Neural progenitor cell (in vitro differentiated cells): ENCODE measurements around the gene TMEM30A. TPM values are rescaled to one million over a fixed set of nuclear protein-coding genes. Genes with fewer than 3 reads are reported as not detected.

Experiments used
- DNase-seq: peaks from one replicate; pipeline ENCODE4 v3.0.0-alpha.2; 2016; ENCODE audit warnings: low spot score
- H2AFZ ChIP-seq: fragments of 200-600 bp; sonication (generic); replicated peaks from 2 replicates; pipeline ENCODE4 v1.6.1; 2016; ENCODE audit warnings: antibody characterized with exemption
- H3F3A ChIP-seq: fragments of 200-600 bp; sonication (generic); 2 replicates; pipeline ENCODE4 v1.6.1; 2016; ENCODE audit warnings: antibody characterized with exemption, low read depth
- H3K27ac ChIP-seq: fragments of 200-600 bp; sonication (generic); 2 replicates; pipeline ENCODE4 v1.5.1; 2016; ENCODE audit warnings: mild to moderate bottlenecking
- H3K27me3 ChIP-seq: fragments of 200-600 bp; sonication (generic); 2 replicates; pipeline ENCODE4 v1.6.1; 2016; ENCODE audit warnings: mild to moderate bottlenecking, moderate library complexity
- H3K36me3 ChIP-seq: fragments of 200-600 bp; sonication (generic); 2 replicates; pipeline ENCODE4 v1.5.1; 2016
- H3K4me1 ChIP-seq: fragments of 200-600 bp; sonication (generic); 2 replicates; pipeline ENCODE4 v1.6.1; 2016; ENCODE audit warnings: mixed run types
- H3K4me2 ChIP-seq: fragments of 200-600 bp; sonication (generic); 2 replicates; pipeline ENCODE4 v1.6.1; 2016
- H3K4me3 ChIP-seq: fragments of 200-600 bp; sonication (generic); 2 replicates; pipeline ENCODE4 v1.5.1; 2016
- H3K79me2 ChIP-seq: fragments of 200-600 bp; sonication (generic); 2 replicates; pipeline ENCODE4 v1.6.1; 2016; ENCODE audit warnings: low read depth
- H3K9ac ChIP-seq: fragments of 200-600 bp; sonication (generic); 2 replicates; pipeline ENCODE4 v1.6.1; 2016
- H3K9me3 ChIP-seq: fragments of 200-600 bp; sonication (generic); 2 replicates; pipeline ENCODE4 v1.5.1; 2016; ENCODE audit warnings: low read depth
- H4K20me1 ChIP-seq: fragments of 200-600 bp; sonication (generic); 2 replicates; pipeline ENCODE4 v1.6.1; 2016; ENCODE audit warnings: low read depth
- H3K27ac Mint-ChIP-seq: 3 replicates; pipeline ENCODE4 v1.8.0; 2021; ENCODE audit warnings: mixed read lengths
- H3K27me3 Mint-ChIP-seq: 2 replicates; pipeline ENCODE4 v1.8.0; 2022; ENCODE audit warnings: low read depth, mild to moderate bottlenecking, inconsistent platforms, moderate library complexity, mixed read lengths; ENCODE audit not compliant: insufficient read depth
- H3K36me3 Mint-ChIP-seq: 3 replicates; pipeline ENCODE4 v1.8.0; 2021; ENCODE audit warnings: mixed read lengths
- H3K4me1 Mint-ChIP-seq: 3 replicates; pipeline ENCODE4 v1.8.0; 2021; ENCODE audit warnings: mixed read lengths
- H3K4me3 Mint-ChIP-seq: 3 replicates; pipeline ENCODE4 v1.8.0; 2021; ENCODE audit warnings: mild to moderate bottlenecking, moderate library complexity, mixed read lengths
- H3K9me3 Mint-ChIP-seq: 3 replicates; pipeline ENCODE4 v1.8.0; 2020; ENCODE audit warnings: mixed read lengths
- EZH2 ChIP-seq: fragments of 200-600 bp; sonication (generic); IDR thresholded peaks from 2 replicates; pipeline ENCODE4 v1.6.1; 2017; ENCODE audit warnings: antibody characterized with exemption, mild to moderate bottlenecking, moderate library complexity
- EZH2phosphoT487 ChIP-seq: fragments of 200-600 bp; sonication (generic); IDR thresholded peaks from 2 replicates; pipeline ENCODE4 v1.6.1; 2017; ENCODE audit warnings: antibody characterized with exemption
- total RNA-seq: library from RNA; depleted of rRNA; stranded (reverse); fragments of >200 nt; gene quantifications from 2 replicates; pipeline ENCODE4 v1.2.3, GENCODE V29; 2015; ENCODE audit warnings: low replicate concordance
- TF ChIP-seq, protein P1 (sequence below): fragments of 200-600 bp; sonication (generic); IDR thresholded peaks from 2 replicates; pipeline ENCODE4 v1.5.1; 2017; ENCODE audit warnings: antibody characterized with exemption, mild to moderate bottlenecking

TMEM30A gene
- total RNA-seq, 1 donor from 2014 or later: 86.0 TPM

DNA sequence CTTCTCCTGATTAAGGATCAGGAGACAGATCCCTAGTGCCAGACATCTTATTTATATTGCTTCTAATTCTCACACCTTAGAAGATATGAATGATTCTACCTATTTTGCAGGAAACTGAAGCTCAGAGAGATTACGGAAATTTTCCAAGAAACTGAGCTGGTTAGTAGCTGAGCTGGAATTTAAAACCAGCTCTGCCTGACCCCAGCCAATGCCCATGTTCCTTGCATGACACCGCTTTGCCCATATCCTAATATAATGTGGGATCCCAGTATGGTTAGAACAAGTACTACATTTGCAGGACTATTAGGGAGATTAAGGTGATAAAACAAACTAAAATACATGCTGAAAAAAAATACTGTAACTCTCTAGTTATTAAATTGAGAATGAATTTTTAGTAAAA, 1.9 kb downstream of the TMEM30A start:
- H3K4me2 ChIP-seq: peak overlapping the region; percentile 77
- peaks cover 76% of the 10 kb centered on the region for H3K79me2 ChIP-seq
- peak overlapping the region; percentile 10 for H3K9ac ChIP-seq
- H3K27ac ChIP-seq: no peak overlapping the region
- Mint-ChIP-seq H3K4me3 (no peak overlapping the region), H3K27me3 (no peaks in the 10 kb centered on the region), H3K36me3 (peaks cover 3% of the 10 kb centered on the region), H3K9me3 (no peaks in the 10 kb centered on the region), H3K4me1 (peaks cover 13% of the 10 kb centered on the region), H3K27ac (no peak overlapping the region)
- DNase-seq: no peak
- peak overlapping the region; percentile 75 for H3K4me3 ChIP-seq
- peaks cover 20% of the 10 kb centered on the region for H4K20me1 ChIP-seq
- H3F3A ChIP-seq: peaks cover 11% of the 10 kb centered on the region
- no peaks in the 10 kb centered on the region for H3K9me3 ChIP-seq
- H2AFZ ChIP-seq: no peak overlapping the region
- H3K36me3 ChIP-seq: no peaks in the 10 kb centered on the region
- H3K27me3 ChIP-seq: no peaks in the 10 kb centered on the region
- peaks cover 44% of the 10 kb centered on the region for H3K4me1 ChIP-seq
- TF ChIP-seq, protein P1, sequence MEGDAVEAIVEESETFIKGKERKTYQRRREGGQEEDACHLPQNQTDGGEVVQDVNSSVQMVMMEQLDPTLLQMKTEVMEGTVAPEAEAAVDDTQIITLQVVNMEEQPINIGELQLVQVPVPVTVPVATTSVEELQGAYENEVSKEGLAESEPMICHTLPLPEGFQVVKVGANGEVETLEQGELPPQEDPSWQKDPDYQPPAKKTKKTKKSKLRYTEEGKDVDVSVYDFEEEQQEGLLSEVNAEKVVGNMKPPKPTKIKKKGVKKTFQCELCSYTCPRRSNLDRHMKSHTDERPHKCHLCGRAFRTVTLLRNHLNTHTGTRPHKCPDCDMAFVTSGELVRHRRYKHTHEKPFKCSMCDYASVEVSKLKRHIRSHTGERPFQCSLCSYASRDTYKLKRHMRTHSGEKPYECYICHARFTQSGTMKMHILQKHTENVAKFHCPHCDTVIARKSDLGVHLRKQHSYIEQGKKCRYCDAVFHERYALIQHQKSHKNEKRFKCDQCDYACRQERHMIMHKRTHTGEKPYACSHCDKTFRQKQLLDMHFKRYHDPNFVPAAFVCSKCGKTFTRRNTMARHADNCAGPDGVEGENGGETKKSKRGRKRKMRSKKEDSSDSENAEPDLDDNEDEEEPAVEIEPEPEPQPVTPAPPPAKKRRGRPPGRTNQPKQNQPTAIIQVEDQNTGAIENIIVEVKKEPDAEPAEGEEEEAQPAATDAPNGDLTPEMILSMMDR: no peak
- no peak for TF ChIP-seq EZH2phosphoT487
- no peak for TF ChIP-seq EZH2

DNA sequence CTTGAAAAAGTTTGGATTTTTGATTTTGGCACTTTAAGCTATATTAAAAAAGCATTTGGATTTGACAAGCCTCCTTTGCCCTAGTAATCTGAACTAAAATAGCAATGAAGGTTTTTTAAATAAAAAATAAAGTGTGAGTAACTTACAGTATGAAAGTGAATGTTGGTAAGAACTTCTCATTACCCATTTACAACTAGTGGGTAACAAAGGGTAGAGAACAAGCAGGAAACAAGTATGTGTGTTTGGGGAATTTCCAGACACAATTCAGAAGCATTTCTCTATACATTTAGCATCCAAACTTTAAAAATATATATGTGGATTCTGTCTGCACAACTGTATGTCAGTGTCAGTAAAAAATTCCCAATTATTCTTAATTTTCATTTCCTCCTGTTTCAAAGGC, 2.9 kb downstream of the TMEM30A start:
- no peaks in the 10 kb centered on the region for H3K9me3 ChIP-seq
- peak overlapping the region; percentile 77 for H3K4me2 ChIP-seq
- H3F3A ChIP-seq: peaks cover 11% of the 10 kb centered on the region
- no peak overlapping the region for H2AFZ ChIP-seq
- H3K36me3 ChIP-seq: no peaks in the 10 kb centered on the region
- DNase-seq: no peak
- H3K4me3 Mint-ChIP-seq: no peak overlapping the region
- no peaks in the 10 kb centered on the region for H3K9me3 Mint-ChIP-seq
- TF ChIP-seq EZH2phosphoT487 (no peak), EZH2 (no peak)
- TF ChIP-seq, protein P1: no peak
- H3K27me3 ChIP-seq: no peaks in the 10 kb centered on the region
- H3K27me3 Mint-ChIP-seq: no peaks in the 10 kb centered on the region
- H3K79me2 ChIP-seq: peaks cover 87% of the 10 kb centered on the region
- H4K20me1 ChIP-seq: peaks cover 20% of the 10 kb centered on the region
- no peak overlapping the region for H3K27ac ChIP-seq
- peak overlapping the region; percentile 75 for H3K4me3 ChIP-seq
- H3K36me3 Mint-ChIP-seq: peaks cover 3% of the 10 kb centered on the region
- peaks cover 44% of the 10 kb centered on the region for H3K4me1 ChIP-seq
- peak overlapping the region; percentile 46 for H3K9ac ChIP-seq
- H3K27ac Mint-ChIP-seq: no peak overlapping the region
- peaks cover 13% of the 10 kb centered on the region for H3K4me1 Mint-ChIP-seq

DNA sequence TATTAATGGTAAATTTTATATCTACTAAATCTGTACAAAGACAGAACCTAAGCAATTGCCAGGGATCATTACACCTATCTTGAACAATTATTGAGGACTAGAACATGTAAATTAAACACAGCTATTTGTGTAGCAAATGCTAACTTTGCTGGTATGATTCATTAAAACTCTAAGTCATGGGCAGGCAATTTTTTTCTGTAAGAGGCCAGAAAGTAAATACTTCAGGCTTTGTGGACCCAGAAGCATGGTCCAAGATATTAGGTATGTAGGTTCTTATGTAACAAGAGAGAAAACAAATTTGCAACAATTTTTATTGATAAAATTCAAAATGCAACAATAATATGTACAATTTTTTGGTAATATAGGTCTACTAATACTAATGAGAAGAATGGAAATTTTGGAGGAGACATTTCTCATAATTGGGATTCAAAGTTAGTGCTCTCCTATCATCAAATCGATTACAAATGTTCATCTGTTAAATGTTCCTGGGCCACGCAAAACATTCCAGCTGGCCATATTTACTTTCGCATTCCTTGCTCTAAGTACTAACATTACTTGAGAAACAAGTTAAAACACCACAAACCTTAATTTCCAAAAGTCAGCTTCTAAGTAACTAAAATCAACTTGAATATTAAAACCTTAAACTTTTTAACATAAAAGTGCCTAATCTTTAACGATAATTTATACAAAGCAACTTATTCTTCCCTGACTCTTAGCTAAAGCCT, 4.3 kb downstream of the TMEM30A start:
- no peak overlapping the region for H3K27ac ChIP-seq
- H3K27me3 ChIP-seq: no peaks in the 10 kb centered on the region
- Mint-ChIP-seq H3K27me3 (no peaks in the 10 kb centered on the region), H3K4me3 (no peak overlapping the region), H3K27ac (no peak overlapping the region), H3K9me3 (no peaks in the 10 kb centered on the region), H3K36me3 (peaks cover 4% of the 10 kb centered on the region), H3K4me1 (peaks cover 11% of the 10 kb centered on the region)
- H2AFZ ChIP-seq: no peak overlapping the region
- H3K9ac ChIP-seq: no peak overlapping the region
- H3K4me2 ChIP-seq: peak overlapping the region; percentile 77
- H3F3A ChIP-seq: peaks cover 10% of the 10 kb centered on the region
- DNase-seq: no peak
- H3K4me1 ChIP-seq: peaks cover 47% of the 10 kb centered on the region
- no peaks in the 10 kb centered on the region for H3K9me3 ChIP-seq
- TF ChIP-seq EZH2phosphoT487: no peak
- no peak for TF ChIP-seq EZH2
- TF ChIP-seq, protein P1: no peak
- peaks cover 94% of the 10 kb centered on the region for H3K79me2 ChIP-seq
- peaks cover 20% of the 10 kb centered on the region for H4K20me1 ChIP-seq
- no peaks in the 10 kb centered on the region for H3K36me3 ChIP-seq
- peak overlapping the region; percentile 75 for H3K4me3 ChIP-seq
